ENCODE data around the gene PRKD1. TPM values are rescaled to one million over a fixed set of nuclear protein-coding genes. Genes with fewer than 3 reads are reported as not detected.
A peak's percentile ranks its signal among the peaks of the same experiment; 100 is the strongest.

PRKD1 gene
- total and polyA plus RNA-seq, 2 of the 13 experiments (the other 11 are each of a cell fraction or from before 2014, with no cell fraction given), result 0.22 to 1.3 TPM

DNA sequence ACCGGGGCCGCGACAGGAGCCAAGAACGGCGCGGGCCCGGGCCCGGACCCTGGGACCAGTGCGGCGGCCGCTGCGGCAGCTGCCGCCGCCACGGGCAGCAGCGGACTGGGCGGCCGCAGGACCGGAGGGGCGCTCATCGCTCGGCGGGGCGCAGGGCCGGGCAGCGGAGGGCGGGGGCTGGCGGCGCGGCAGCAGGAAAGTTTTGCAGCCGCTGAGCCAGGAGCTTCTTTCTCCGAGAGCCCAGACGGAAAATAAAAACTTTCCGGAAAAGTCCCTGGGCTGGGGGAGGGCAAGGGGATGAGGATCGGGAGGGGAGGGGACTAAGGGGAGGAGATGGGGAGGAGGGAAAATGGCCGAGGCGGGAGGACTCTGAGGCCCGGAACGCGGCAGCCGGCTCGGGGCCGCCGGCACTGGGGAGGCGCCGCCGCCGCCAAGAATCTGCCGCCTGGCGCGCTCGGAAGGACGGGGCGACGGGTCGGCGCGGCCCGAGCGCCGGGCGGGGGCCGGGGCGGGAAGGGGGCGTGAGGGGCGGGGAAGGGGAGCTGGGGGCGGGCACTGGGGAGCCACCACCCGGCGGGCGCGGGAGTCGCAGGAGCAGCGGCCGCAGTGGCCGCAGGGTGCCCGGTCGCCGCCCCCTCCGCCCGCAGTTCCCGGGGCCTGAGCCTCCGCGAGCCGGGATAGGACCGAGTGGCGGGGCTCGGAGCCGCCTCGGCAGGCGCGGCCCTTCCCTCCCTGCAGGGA is at the start of gene PRKD1 (continued):
- TF ChIP-seq CSRNP2 (CRISPR knock-in tag; conservative IDR thresholded peaks at IDR 0.05; ENCODE audit: low read depth) (no peak), GZF1 (CRISPR knock-in tag; IDR thresholded peaks at IDR 0.05) (no peak)

DNA sequence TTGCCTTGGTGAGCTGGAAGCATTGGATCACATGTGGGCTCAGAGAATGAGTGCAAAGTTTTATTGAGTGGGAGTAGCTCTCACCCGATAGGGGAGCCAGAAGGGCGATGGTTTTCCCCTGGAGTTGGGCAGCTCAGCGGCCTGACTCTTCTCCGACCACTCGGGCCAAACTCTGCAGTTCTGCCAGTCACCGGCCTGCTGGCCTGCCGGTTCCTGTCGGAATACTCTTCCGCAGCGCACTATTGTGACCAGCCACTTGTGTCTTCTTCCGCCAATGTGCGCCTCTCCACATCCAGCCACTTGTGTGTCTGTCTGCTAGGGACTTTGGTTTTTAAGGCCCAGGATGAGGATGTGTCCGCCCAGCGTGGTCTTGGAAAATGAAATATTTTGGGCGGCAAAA is 43.5 kb upstream of the PRKD1 start:
- POLR2A ChIA-PET, result no interaction called here
- Histone ChIP-seq H3K79me2 (ENCODE audit: insufficient read depth, low read length) (no peaks in the 10 kb centered on the region), H3K9ac (ENCODE audit: insufficient read depth, low read depth, low read length) (no peak overlapping the region), H2AFZ (ENCODE audit: low read length) (no peak overlapping the region), H4K20me1 (ENCODE audit: insufficient read depth, low read length) (no peaks in the 10 kb centered on the region), H3K9me3 (ENCODE audit: low read length) (peaks cover 68% of the 10 kb centered on the region), H3K4me1 (ENCODE audit: insufficient read depth, low read length) (no peaks in the 10 kb centered on the region), H3K4me2 (ENCODE audit: low read depth, low read length) (no peak overlapping the region), H3K4me3 (replicated peaks in 1 of 3; ENCODE audit: insufficient read depth in 1 of 3, low read depth in 2 of 3, low read length in 3 of 3) (no peak overlapping the region), H3K27ac (ENCODE audit: extremely low read length, insufficient read depth, low read length) (no peak overlapping the region), H3K36me3 (replicated peaks in 1 of 2; ENCODE audit: control insufficient read depth in 1 of 2, insufficient read depth in 2 of 2, low read length in 2 of 2) (no peaks in the 10 kb centered on the region), H3K27me3 (ENCODE audit: control insufficient read depth in 1 of 2, insufficient read depth in 2 of 2, low read length in 2 of 2) (no peaks in the 10 kb centered on the region)
- in situ Hi-C loops (cut with HindIII; ENCODE audit: extremely low pct_ligation_motif_present, low pct_unique_long_range_greater_than_20kb) (no loop called here), intact Hi-C loops (cut with micrococcal nuclease; ENCODE audit: unreplicated experiment) (no loop called here)
- TF ChIP-seq ZNF709 (CRISPR knock-in tag; IDR thresholded peaks at IDR 0.05) (no peak), WIZ (CRISPR knock-in tag; IDR thresholded peaks at IDR 0.05) (no peak), ZNF337 (CRISPR knock-in tag; IDR thresholded peaks at IDR 0.05; ENCODE audit: borderline replicate concordance, low read depth) (no peak), ZNF773 (CRISPR knock-in tag; IDR thresholded peaks at IDR 0.05; ENCODE audit: borderline replicate concordance) (no peak), MLLT10 (CRISPR knock-in tag; IDR thresholded peaks at IDR 0.05) (no peak), MBD4 (IDR thresholded peaks at IDR 0.05; ENCODE audit: borderline replicate concordance, low read length) (no peak)
- ATAC-seq (peak; percentile 41; the same call in 2 of the 3 replicates), DNase-seq (ENCODE audit: low spot score) (no peak), FAIRE-seq (no peak)
- BruUV-seq (replicated peaks), result no TSS peak
- CTCF ChIA-PET (ENCODE audit: low intra/inter-chr PET ratio, low total read pairs), result no interaction called here
- 80% methylated on average over 15 of the region's 15 CpGs for WGBS (ENCODE audit: low lambda C conversion rate)

Data from HepG2 (cell line).